Osteoblast (primary cell): ENCODE results near the gene ACAD8. TPM values are rescaled to one million over a fixed set of nuclear protein-coding genes. Genes with fewer than 3 reads are reported as not detected.
A peak's percentile ranks its signal among the peaks of the same experiment; 100 is the strongest.

Experiments
- DNase-seq: peaks from one replicate; pipeline ENCODE4 v3.0.0; 2011; ENCODE audit warnings: low spot score, mixed read lengths; ENCODE audit not compliant: insufficient read length; ENCODE audit errors: missing footprints
- H2AFZ ChIP-seq: 2 replicates; pipeline ENCODE4 v1.6.0; 2011; ENCODE audit warnings: mild to moderate bottlenecking, low read length
- H3K27ac ChIP-seq: 2 replicates; pipeline ENCODE4 v1.5.1; 2011; ENCODE audit warnings: mild to moderate bottlenecking, low read depth, low read length, moderate library complexity
- H3K27me3 ChIP-seq: 2 replicates; pipeline ENCODE4 v1.6.0; 2012; ENCODE audit warnings: mild to moderate bottlenecking, control low read depth, inconsistent platforms, low read length, moderate library complexity; ENCODE audit not compliant: insufficient read depth
- H3K36me3 ChIP-seq: 2 replicates; pipeline ENCODE4 v1.5.1; 2011; ENCODE audit warnings: mild to moderate bottlenecking, low read length, control low read depth, moderate library complexity; ENCODE audit not compliant: insufficient read depth
- H3K4me1 ChIP-seq: 2 replicates; pipeline ENCODE4 v1.5.1; 2011; ENCODE audit warnings: mild to moderate bottlenecking, low read length, control low read depth, moderate library complexity; ENCODE audit not compliant: insufficient read depth
- H3K4me2 ChIP-seq: 2 replicates; pipeline ENCODE4 v1.6.0; 2011; ENCODE audit warnings: mild to moderate bottlenecking, low read length; ENCODE audit not compliant: insufficient read depth
- H3K4me3 ChIP-seq: fragments of 200-600 bp; sonication (generic); 3 replicates; pipeline ENCODE4 v1.5.1; 2012; ENCODE audit warnings: mild to moderate bottlenecking, low read length, inconsistent platforms; ENCODE audit not compliant: insufficient read depth
- H3K79me2 ChIP-seq: 2 replicates; pipeline ENCODE4 v1.6.0; 2012; ENCODE audit warnings: mild to moderate bottlenecking, low read length, control low read depth, inconsistent platforms; ENCODE audit not compliant: insufficient read depth
- H3K9me3 ChIP-seq: 2 replicates; pipeline ENCODE4 v1.5.1; 2011; ENCODE audit warnings: low read depth, low read length, control low read depth
- H4K20me1 ChIP-seq: 2 replicates; pipeline ENCODE4 v1.6.0; 2012; ENCODE audit warnings: mild to moderate bottlenecking, low read length, control low read depth; ENCODE audit not compliant: insufficient read depth
- CTCF ChIP-seq: IDR thresholded peaks from 2 replicates; pipeline ENCODE4 v1.5.1; 2011; ENCODE audit warnings: mild to moderate bottlenecking, low read depth, low read length, moderate library complexity; ENCODE audit errors: extremely low read depth
- total RNA-seq: library from RNA; depleted of rRNA; stranded (reverse); fragments of >200 nt; gene quantifications from 2 replicates; pipeline ENCODE4 v1.2.3, GENCODE V29; 2012

The ACAD8 gene
- total RNA-seq, 1 donor: 17.7 TPM

DNA sequence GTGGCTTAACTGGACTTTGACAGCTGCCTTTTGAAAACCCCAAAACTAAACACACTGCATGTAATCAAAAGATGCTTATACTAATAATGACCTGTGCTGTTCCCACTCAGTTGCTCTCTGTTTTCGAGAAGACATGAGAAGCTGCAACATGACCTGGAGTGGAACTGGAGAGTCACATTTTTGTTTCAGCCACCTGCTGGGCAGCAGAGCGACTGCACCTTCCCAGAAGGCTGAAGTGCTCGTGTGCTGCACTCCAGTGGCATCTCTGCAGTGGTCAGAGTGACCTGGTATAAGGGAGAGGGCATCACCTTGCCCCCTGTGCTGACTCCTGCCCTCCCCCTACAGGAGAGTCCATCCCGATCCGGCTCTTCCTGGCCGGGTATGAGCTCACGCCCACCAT lies 8.8 kb upstream of the ACAD8 start:
- Histone ChIP-seq H3K4me1 (no peaks in the 10 kb centered on the region), H3K27me3 (no peaks in the 10 kb centered on the region), H3K27ac (no peak overlapping the region), H3K9me3 (no peaks in the 10 kb centered on the region), H4K20me1 (peaks cover 3% of the 10 kb centered on the region), H3K79me2 (no peaks in the 10 kb centered on the region), H2AFZ (no peak overlapping the region), H3K36me3 (peaks cover 75% of the 10 kb centered on the region), H3K4me2 (no peak overlapping the region), H3K4me3 (no peak overlapping the region)
- TF ChIP-seq CTCF: peak; percentile 49
- DNase-seq: peak; percentile 82

GRCh38 chr11:134245434-134245833 lies 7.9 kb upstream of the ACAD8 start:
- no peaks in the 10 kb centered on the region for H3K27me3 ChIP-seq
- peaks cover 3% of the 10 kb centered on the region for H4K20me1 ChIP-seq
- no peaks in the 10 kb centered on the region for H3K9me3 ChIP-seq
- H3K36me3 ChIP-seq: peaks cover 75% of the 10 kb centered on the region
- H3K4me2 ChIP-seq: no peak overlapping the region
- DNase-seq: no peak
- no peaks in the 10 kb centered on the region for H3K79me2 ChIP-seq
- no peak overlapping the region for H3K4me3 ChIP-seq
- no peak overlapping the region for H2AFZ ChIP-seq
- TF ChIP-seq CTCF: no peak
- no peaks in the 10 kb centered on the region for H3K4me1 ChIP-seq
- H3K27ac ChIP-seq: no peak overlapping the region

DNA sequence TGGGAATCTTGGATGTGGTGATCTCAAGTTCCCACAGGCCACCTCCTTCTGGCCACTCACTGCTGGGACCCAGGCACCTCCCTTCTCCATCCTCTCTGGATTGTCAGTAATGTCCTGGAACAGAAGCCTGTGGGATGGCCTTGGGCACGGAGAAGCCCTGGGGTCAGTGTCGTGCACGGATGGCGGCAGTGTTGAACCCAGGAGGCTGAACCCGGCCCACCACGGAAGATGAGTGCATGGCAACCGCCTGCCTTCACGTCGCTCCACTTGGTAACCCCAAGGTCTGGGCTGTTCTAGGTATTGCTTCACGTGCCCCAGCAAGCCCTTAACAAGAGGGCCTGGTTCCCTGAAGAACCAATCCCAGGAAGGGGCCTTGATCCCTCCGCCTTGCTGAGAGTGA lies 7.3 kb upstream of the ACAD8 start:
- no peaks in the 10 kb centered on the region for H3K79me2 ChIP-seq
- DNase-seq: no peak
- H2AFZ ChIP-seq: no peak overlapping the region
- H3K4me2 ChIP-seq: no peak overlapping the region
- TF ChIP-seq CTCF: no peak
- H3K4me1 ChIP-seq: no peaks in the 10 kb centered on the region
- H3K36me3 ChIP-seq: peaks cover 80% of the 10 kb centered on the region
- H4K20me1 ChIP-seq: peaks cover 3% of the 10 kb centered on the region
- H3K4me3 ChIP-seq: no peak overlapping the region
- no peaks in the 10 kb centered on the region for H3K27me3 ChIP-seq
- H3K27ac ChIP-seq: no peak overlapping the region
- H3K9me3 ChIP-seq: no peaks in the 10 kb centered on the region

- Histone ChIP-seq H3K27me3 (no peaks in the 10 kb centered on the region), H2AFZ (no peak overlapping the region), H3K79me2 (peaks cover 3% of the 10 kb centered on the region), H3K4me3 (no peak overlapping the region), H3K27ac (no peak overlapping the region), H3K4me1 (peaks cover under 1% of the 10 kb centered on the region), H3K9me3 (no peaks in the 10 kb centered on the region), H3K36me3 (peaks cover 81% of the 10 kb centered on the region), H4K20me1 (no peaks in the 10 kb centered on the region), H3K4me2 (no peak overlapping the region)
- DNase-seq: no peak
- no peak for TF ChIP-seq CTCF
Observed at GRCh38 chr11:134246678-134247077, 6.7 kb upstream of the ACAD8 start.
